OCI-M2 (cell line): Measurements from ENCODE around the gene FGF1.
A peak's percentile ranks its signal among the peaks of the same experiment; 100 is the strongest.

Experiments used
- DNase-seq: peaks from one replicate; lab custom pipeline; 2025; ENCODE audit not compliant: unreplicated experiment; lab: John Stamatoyannopoulos, UW

FGF1 gene

DNA sequence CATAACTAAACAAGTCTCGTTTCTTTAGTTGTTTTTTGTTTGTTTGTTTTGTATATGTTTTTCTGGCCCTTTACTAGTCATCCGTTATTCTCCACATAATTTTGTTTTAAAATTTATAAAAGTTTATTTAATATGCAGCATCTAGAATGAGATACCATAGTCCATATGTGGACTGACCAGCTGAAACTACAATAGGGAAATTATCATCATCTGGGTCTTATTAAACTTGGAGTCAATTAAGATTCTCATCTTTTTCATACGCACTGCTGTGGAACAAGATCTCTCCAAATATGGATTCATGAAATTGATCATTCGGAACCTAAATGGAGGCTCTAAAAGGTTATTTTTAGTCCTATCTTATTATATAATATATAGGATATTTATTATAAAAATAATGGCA lies 99.3 kb downstream of the FGF1 start:
- no peak for DNase-seq

DNA sequence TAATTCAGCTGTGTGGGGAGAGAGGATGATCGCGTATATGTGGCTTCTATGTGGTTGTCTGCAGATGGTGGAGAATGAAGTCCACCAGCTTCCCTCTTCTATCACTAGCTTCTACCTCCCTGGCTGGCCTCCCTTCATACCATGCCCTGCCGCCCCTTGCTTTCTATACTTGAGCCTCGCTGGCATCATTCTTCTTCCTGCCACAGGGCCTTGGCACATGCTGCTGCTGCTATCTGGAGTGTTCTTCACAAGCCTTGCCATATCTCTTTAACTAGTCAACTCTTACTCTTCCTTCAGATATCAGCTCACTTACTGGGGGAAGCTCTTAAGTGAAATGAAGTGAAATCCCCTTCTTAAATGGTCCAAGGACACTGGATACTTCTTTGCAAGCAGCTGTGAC lies 100.4 kb downstream of the FGF1 start:
- no peak for DNase-seq

- DNase-seq, result no peak
Measured at GRCh38 chr5:142584891-142585290, 101.0 kb downstream of the FGF1 start.

- no peak for DNase-seq
Measured at GRCh38 chr5:142578161-142578830, 107.6 kb downstream of the FGF1 start.

- DNase-seq, result no peak
Measured at GRCh38 chr5:142576804-142577203, 109.1 kb downstream of the FGF1 start.

GRCh38 chr5:142576303-142576702 lies 109.6 kb downstream of the FGF1 start:
- no peak for DNase-seq

DNA sequence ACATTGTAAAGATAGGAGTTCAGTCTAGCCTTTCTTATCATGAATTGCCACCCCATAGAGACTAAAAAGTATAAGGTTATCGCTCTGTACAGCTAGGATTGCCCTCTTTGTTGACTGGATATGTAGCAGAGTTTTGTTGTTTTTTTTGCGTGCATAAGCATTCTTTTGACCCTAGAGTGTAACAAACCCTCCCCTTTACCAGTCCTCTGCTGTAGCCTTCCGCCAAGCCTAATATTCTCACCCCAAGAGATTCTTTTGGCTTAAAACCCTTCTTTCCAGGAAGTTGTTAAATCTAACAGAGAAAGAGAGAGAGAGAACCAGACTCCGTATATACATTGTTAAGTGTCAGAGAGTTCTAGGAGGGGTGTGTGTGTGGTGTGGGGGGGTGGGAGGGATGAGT lies 113.9 kb downstream of the FGF1 start:
- DNase-seq, result no peak

DNA sequence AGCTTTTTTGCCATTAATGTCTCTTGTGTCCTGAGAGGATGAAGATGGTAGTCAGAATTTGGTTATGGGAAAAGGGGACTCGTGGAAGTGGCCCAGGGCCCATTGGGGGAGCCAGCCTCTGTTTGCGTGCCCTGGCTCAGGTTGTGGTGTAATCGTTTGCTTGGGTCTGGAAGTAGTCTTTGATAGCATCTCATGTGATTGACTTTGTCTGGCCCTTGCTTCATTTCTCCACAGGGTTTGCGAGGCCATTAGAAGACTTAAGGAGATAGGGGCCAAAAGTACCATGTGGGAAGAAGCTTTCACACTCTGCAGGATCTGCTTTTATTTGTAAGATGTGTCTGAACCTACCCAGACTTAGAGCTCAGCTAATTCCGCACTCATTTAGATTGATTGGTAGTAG lies 114.5 kb downstream of the FGF1 start:
- DNase-seq, result no peak

- DNase-seq, result no peak
Measured at GRCh38 chr5:142569905-142570304, 116.0 kb downstream of the FGF1 start.

DNA sequence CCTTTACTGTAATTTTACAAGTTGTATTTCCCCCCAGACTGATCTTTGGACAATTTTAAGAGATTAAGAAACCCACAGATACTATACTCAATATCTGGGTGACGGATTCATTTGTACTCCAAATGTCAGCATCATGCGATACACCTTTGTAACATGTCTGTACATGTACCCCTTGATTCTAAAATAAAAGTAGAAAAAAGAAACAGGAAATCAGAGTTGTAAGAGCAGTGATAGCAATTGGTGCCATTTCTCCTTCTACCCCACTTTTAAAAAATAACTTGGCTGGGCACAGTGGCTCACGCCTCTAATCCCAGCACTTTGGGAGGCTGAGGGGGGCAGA lies 116.9 kb downstream of the FGF1 start:
- no peak for DNase-seq

GRCh38 chr5:142568283-142568995 lies 117.5 kb downstream of the FGF1 start:
- DNase-seq, result no peak

GRCh38 chr5:142561486-142562097 lies 124.3 kb downstream of the FGF1 start:
- no peak for DNase-seq

DNA sequence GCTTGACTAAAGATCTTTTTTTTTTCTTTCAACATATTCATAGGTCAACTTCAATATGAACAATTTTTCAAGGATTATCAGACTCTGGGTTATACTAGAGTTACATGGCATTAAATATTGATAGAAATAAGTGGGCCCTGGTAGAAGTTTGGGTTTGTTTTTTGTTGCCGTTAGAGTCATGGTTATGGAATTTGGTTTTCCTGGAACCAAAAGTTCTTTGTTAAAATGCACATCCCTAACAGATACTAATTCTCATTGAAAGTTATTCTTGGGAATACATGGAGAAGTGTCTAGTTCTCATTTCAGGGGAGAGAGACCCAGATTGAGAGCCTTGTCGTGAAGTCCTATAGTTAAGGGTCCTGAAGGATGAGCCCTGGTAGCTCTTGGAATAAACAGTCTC lies 124.9 kb downstream of the FGF1 start:
- DNase-seq, result no peak

DNA sequence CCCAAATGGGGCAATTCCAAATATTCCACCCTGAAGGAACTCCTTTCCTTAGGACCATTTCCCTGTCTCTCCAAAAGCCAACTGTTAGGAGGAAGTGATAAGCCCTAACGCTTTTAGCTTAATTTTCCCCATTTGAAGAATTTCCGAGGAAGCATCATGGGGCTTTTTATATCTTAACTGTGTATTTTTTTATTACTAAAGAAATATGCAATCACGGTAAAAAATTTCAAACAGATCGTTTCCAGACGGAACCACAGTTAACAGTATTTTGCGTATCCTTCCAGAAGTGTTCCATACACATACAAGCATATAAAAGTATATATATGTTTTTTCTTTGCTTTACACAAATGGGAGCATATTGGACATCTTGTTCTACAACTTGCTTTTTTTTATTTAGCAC lies 133.8 kb downstream of the FGF1 start:
- no peak for DNase-seq

DNA sequence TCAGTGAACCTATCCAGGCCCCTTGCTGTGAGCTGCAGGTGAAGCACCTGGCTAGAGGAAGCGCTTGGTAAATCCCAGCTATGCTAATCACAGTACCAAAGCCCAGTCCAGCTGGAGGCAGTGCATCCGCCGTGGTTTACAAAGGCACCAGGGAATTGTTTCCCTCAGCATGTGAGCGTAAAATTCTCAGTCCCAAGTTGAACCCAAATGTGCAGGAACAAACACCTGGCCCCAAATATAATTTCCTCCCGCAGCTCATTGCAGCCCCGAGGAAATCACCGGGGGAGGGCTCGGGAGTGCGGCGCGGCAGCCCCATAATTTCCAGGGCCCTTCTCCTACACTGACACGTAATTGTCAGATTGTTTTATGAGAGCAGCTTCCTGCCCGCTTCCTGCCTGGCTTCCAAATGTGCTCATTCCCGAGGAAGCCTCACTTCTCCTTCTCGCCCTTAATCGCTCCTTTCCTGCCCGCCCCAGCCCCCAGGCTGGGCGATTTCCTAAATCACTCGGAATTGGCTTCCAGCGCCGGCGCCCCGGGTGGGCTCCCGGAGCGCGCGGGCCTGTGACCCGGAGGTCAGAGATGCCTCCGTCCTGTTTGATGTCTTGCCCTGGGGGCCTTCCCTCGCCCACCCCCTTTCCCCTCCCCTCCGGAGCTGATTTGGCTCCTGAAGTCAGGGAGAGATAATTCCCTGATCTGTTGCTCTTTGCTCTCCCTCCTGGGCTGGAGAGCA lies 134.4 kb downstream of the FGF1 start:
- DNase-seq, result no peak

DNA sequence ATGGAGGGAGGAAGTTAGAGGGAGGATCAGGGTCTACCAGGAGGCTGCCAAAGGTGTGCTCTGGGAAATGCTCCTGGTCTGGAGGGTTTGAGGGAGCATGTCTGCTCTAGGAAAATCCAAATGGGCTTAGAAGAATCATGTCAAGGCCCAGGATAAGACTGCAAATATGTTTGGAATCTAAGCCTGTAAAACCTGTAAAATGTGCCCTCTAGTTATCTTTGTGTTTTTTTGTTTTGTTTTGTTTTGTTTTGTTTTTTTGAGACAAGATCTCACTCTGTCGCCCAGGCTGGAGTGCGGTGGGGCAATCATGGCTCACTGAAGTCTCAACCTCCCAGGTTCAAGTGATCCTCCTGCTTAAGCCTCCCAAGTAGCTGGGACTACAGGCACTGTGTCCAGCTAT lies 135.4 kb downstream of the FGF1 start:
- no peak for DNase-seq

DNA sequence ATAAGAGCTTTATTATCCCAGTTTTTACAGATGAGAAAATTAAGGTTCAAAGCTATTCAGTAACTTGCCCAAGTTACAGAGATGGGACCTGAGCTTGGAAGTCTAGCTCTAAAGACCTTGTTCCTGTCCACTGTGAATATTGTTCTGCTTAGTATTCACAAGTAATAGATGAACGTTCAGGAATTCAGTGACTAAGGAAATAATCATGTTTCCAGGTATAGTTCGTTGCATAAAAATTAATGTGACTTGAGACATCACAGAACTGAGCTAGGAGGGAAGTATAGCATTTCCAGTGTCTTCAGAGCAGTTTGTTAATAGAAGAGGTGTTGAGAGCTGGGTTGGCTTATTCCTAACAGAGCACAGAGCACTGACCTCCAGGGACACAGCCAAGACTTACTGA lies 136.1 kb downstream of the FGF1 start:
- no peak for DNase-seq

DNA sequence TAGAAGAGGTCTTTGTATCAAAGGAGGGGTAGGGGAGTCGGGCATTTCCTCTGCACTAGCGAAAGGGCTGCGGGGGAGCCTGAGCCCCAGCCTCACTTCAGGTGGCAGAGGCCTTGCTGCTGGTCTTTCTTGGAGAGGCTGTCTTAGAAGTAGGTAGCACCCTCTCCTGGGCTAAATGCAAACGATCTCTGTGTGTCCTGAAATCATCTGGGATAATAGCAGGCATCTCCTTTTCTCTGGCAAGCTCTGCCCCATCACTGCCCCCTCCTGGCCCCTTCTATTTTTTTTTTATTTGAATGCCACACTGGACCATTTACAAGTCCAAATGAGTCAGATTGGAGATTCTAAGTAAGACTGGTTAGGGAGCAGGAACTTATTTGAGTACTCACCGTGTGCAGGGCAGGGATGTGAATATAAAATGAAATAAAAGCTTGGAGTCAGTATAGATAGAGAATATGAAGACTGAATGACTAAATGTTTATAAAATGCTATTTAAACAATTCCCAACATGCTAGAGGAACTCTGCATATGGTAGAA lies 137.1 kb downstream of the FGF1 start:
- peak; percentile 23 for DNase-seq

GRCh38 chr5:142547445-142548380 lies 138.2 kb downstream of the FGF1 start:
- DNase-seq, result no peak

GRCh38 chr5:142545650-142546322 lies 140.1 kb downstream of the FGF1 start:
- DNase-seq, result no peak
